Gastroesophageal sphincter (tissue), 3 donors: Measurements from ENCODE around the gene RTF1.

ENCODE experiments used
- CTCF ChIP-seq, 4 experiments: fragments of 200-600 bp in 2 of 4; fragments of 450-650 bp in 2 of 4; sonication (generic) in 1 of 4; IDR thresholded peaks; one replicate each; pipeline ENCODE4 v1.5.1; 2017 to 2019; ENCODE audit warnings: antibody characterized with exemption in 4 of 4, mild to moderate bottlenecking in 2 of 4, moderate library complexity in 2 of 4
- EP300 ChIP-seq: sonication (generic); formaldehyde crosslinking; IDR thresholded peaks from one replicate; pipeline ENCODE4 v1.6.1; 2017; ENCODE audit warnings: antibody characterized with exemption, mild to moderate bottlenecking
- POLR2A ChIP-seq, 2 donors: fragments of 450-650 bp; IDR thresholded peaks; one replicate each; pipeline ENCODE4 v1.6.1; 2017; ENCODE audit warnings: antibody characterized with exemption in 2 of 2, mild to moderate bottlenecking in 2 of 2, moderate library complexity in 1 of 2
- POLR2AphosphoS5 ChIP-seq: sonication (generic); formaldehyde crosslinking; IDR thresholded peaks from one replicate; pipeline ENCODE4 v1.6.1; 2017; ENCODE audit warnings: antibody characterized with exemption

- no peak for TF ChIP-seq POLR2AphosphoS5
- TF ChIP-seq POLR2A (IDR thresholded peaks at IDR 0.05): no peak
- no peak for TF ChIP-seq EP300
- TF ChIP-seq CTCF (IDR thresholded peaks at IDR 0.05): no peak
Observed at GRCh38 chr15:41521614-41522013, 104.7 kb downstream of the RTF1 start.
